Right lobe of liver (tissue), 6 donors: ENCODE results near the gene ABCA8. TPM values are rescaled to one million over a fixed set of nuclear protein-coding genes. Genes with fewer than 3 reads are reported as not detected.

ENCODE experiments used
- ATAC-seq, 4 donors: fragments of 200-7000 bp; cut with Tn5 transposase; one replicate each; pipeline ENCODE4 v1.9.1; 2020; ENCODE audit warnings: mild to moderate bottlenecking in 4 of 4, moderate library complexity in 4 of 4
- DNase-seq, 3 donors: peaks; one replicate each; pipeline ENCODE4 v3.0.0-alpha.2; 2020
- H3K27ac ChIP-seq, 3 donors: fragments of 200-600 bp; one replicate each; pipeline ENCODE4 v1.8.0; 2022
- H3K27me3 ChIP-seq, 2 donors: fragments of 200-600 bp; one replicate each; pipeline ENCODE4 v1.8.0; 2022
- H3K36me3 ChIP-seq, 4 donors: fragments of 200-600 bp; sonication (generic) in 1 of 4; one replicate each; pipeline versions ENCODE4 v1.5.1 to v1.8.0; 2017 to 2022; ENCODE audit warnings: control low read depth in 1 of 4
- H3K4me1 ChIP-seq, 4 donors: fragments of 200-600 bp; sonication (generic) in 1 of 4; one replicate each; pipeline versions ENCODE4 v1.5.1 to v1.8.0; 2017 to 2022; ENCODE audit warnings: control low read depth in 1 of 4
- H3K4me3 ChIP-seq, 3 donors: fragments of 200-600 bp; one replicate each; pipeline ENCODE4 v1.8.0; 2022
- H3K9me3 ChIP-seq, 4 donors: fragments of 200-600 bp; sonication (generic) in 1 of 4; one replicate each; pipeline versions ENCODE4 v1.5.1 to v1.8.0; 2017 to 2022; ENCODE audit warnings: control low read depth in 1 of 4
- POLR2A ChIP-seq: fragments of 450-650 bp; IDR thresholded peaks from one replicate; pipeline ENCODE4 v1.6.1; 2017; ENCODE audit warnings: antibody characterized with exemption, mild to moderate bottlenecking
- WGBS: methylation state at CpG from one replicate; pipeline ENCODE4 v1.1.6; 2018; ENCODE audit warnings: low coverage, low lambda C conversion rate; ENCODE audit not compliant: insufficient coverage; ENCODE audit errors: missing lambda C conversion rate; 5-methylcytosine and 5-hydroxymethylcytosine counted together
- intact Hi-C, 2 donors: fragments of 100-400 bp; cut with DNase I; formaldehyde crosslinking; loops; one replicate each; pipeline versions ENCODE4 v1.11.2 to v1.14.1; 2022
- total RNA-seq, 6 experiments: library from RNA; depleted of rRNA in 2 of 6; stranded (reverse); fragments of >200 nt in 2 of 6; fragmentation: NEBNext Ultra II Directional in 3 of 6; extraction: Animal tissue kit (Norgen Biotek cat#: 25700) in 3 of 6; gene quantifications; one replicate each; pipeline versions ENCODE4 v1.1.0 to v1.2.4, GENCODE V29; 2016 to 2023
- TF ChIP-seq, protein P1 (sequence below), 4 donors: fragments of 200-600 bp in 3 of 4; fragments of 450-650 bp in 1 of 4; IDR thresholded peaks; one replicate each; pipeline versions ENCODE4 v1.5.1 to v1.8.0; 2016 to 2022; ENCODE audit warnings: antibody characterized with exemption in 4 of 4, mild to moderate bottlenecking in 2 of 4
- donor health status: DM: no; HTN: yes; CAD: no.
- donor health status: DM: no; HTN: no; CAD: no.
- donor health status: DM: no; HTN: no; CAD: no.
- donor health status: DM: no; HTN: yes; CAD: no.
- donor health status: DM: no; HTN: yes; CAD: no.

Gene ABCA8
- total RNA-seq, 6 experiments from 2014 or later = 21.8 to 44.0 (median 29.9) TPM

DNA sequence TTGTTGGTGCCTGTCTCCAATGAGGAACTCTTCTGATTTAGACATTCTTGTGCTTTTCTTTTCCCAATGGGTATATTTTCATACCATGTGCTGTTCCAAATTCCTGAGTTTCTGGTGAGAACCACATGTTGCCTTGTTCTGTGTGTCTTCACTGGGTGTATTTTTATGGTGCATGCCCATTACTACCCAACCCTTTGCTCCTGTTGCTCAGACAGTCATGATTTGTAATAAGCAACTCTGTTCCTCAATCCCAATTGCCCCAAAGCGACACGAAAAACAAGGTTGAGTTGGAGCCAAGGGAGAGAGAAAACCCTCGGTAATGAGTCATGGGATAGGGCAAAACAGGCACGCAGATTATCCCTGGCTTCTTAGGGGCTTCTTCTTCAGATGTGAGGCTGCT lies 101.8 kb downstream of the ABCA8 start:
- DNase-seq (no peak), ATAC-seq (no peak)
- TF ChIP-seq, protein P1, sequence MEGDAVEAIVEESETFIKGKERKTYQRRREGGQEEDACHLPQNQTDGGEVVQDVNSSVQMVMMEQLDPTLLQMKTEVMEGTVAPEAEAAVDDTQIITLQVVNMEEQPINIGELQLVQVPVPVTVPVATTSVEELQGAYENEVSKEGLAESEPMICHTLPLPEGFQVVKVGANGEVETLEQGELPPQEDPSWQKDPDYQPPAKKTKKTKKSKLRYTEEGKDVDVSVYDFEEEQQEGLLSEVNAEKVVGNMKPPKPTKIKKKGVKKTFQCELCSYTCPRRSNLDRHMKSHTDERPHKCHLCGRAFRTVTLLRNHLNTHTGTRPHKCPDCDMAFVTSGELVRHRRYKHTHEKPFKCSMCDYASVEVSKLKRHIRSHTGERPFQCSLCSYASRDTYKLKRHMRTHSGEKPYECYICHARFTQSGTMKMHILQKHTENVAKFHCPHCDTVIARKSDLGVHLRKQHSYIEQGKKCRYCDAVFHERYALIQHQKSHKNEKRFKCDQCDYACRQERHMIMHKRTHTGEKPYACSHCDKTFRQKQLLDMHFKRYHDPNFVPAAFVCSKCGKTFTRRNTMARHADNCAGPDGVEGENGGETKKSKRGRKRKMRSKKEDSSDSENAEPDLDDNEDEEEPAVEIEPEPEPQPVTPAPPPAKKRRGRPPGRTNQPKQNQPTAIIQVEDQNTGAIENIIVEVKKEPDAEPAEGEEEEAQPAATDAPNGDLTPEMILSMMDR (IDR thresholded peaks at IDR 0.05) = no peak
- Histone ChIP-seq H3K27ac (no peak overlapping the region), H3K4me3 (no peak overlapping the region), H3K9me3 (peaks cover 0 to 3% (median 0%) of the 10 kb centered on the region in 4 donors), H3K4me1 (no peaks in the 10 kb centered on the region), H3K27me3 (no peaks in the 10 kb centered on the region), H3K36me3 (no peaks in the 10 kb centered on the region)
- intact Hi-C loops = no loop called here
- WGBS = 87% methylated on average over 2 of the region's 4 CpGs

DNA sequence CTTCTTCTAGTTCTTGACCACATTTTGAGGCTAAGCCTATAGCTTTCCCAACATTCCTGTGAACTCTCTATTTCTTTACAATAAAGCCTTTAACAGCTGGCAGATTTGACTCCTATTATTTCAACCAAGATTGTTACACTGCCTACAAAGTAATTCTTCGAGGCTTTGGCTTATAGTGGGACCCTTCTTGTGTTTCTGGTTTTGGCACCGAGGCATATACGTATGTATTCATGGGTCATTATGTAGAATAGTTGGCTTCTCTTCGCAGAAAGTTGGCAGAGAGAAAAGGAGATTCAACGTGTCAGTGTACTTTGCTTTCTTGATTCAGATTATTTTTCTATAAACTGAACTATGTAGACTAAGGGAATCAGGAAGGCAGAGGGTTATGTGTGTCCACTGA lies 102.2 kb downstream of the ABCA8 start:
- Histone ChIP-seq H3K4me1 (no peaks in the 10 kb centered on the region), H3K27ac (no peak overlapping the region), H3K36me3 (no peaks in the 10 kb centered on the region), H3K27me3 (no peaks in the 10 kb centered on the region), H3K9me3 (peaks cover 0 to 3% (median 0%) of the 10 kb centered on the region in 4 donors), H3K4me3 (no peak overlapping the region)
- no peak for DNase-seq
- ATAC-seq = peak in 1 of 4 donors; percentile 34
- 81% methylated on average over 5 of the region's 5 CpGs for WGBS
- TF ChIP-seq POLR2A = no peak
- TF ChIP-seq, protein P1 (IDR thresholded peaks at IDR 0.05) = no peak
- intact Hi-C loops = no loop called here

DNA sequence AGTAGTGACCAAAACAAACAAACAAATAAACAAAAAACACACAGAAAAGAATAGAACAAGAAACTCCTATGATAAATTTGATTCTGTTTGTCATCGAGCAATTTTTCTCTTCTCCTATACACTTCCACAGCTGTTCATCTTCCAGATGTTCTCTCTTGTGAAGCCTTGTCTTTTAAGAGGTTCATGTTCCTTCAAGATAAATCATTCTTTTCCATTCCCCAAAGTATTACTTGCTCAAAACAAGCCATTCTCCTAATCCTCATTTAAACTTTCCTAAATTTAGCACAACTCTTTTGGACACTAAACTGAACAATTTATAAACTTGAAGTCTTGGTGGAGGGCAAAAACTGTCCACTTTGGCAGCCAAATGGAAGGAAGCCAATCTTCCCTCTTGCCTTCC lies 103.3 kb downstream of the ABCA8 start:
- no peak for TF ChIP-seq POLR2A
- TF ChIP-seq, protein P1 (IDR thresholded peaks at IDR 0.05) = no peak
- DNase-seq (no peak), ATAC-seq (no peak)
- no peaks in the 10 kb centered on the region for H3K4me1 ChIP-seq
- no peak overlapping the region for H3K27ac ChIP-seq
- WGBS = 80% methylated on average over 1 of the region's 1 CpG
- no peaks in the 10 kb centered on the region for H3K27me3 ChIP-seq
- intact Hi-C loops = no loop called here
- peaks cover 0 to 3% (median 0%) of the 10 kb centered on the region in 4 donors for H3K9me3 ChIP-seq
- H3K36me3 ChIP-seq = no peaks in the 10 kb centered on the region
- no peak overlapping the region for H3K4me3 ChIP-seq

DNA sequence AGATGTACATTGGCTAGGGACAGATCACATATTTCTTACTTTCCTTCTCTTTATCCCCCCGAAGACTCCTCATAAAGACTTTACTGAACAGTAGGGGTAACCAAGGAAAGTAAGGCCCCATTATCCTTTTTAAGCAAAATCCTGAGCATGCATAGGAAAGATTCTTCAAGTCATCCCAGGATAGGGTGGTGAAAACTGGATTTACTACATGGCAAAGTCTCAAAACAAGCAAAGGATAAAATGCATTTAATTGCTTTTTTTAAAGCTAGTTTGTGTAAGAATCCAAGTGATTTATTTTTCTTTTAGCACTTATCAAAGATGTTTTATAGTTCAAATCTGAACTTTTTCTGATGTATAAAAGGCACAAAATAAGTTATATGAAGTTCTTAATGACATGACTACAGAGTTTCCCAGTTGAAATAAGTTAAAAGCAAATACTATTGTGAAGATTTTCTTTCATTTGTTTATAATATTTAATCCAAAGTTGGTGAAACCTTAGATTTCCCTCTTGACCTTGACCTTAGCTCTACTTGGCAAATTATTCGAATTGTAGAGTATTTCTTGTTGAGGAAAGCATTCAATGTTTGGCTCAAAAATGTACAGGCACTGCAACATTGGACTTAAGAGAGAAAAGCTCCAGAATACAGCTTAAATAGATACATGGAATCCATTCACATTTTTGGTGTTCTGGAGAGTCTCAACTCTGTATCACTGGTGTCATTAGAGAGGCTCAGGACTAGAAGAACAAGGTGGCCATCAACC lies 104.3 kb downstream of the ABCA8 start:
- ATAC-seq = no peak
- 49% methylated on average over 2 of the region's 2 CpGs for whole genome bisulfite sequencing
- intact Hi-C loops = no loop called here

More for the DNA sequence above, 104.3 kb downstream of the ABCA8 start:
- H3K27me3 ChIP-seq = no peaks in the 10 kb centered on the region
- no peaks in the 10 kb centered on the region for H3K4me1 ChIP-seq
- H3K4me3 ChIP-seq = no peak overlapping the region
- H3K9me3 ChIP-seq = peaks cover 0 to 3% (median 0%) of the 10 kb centered on the region in 4 donors
- no peak overlapping the region for H3K27ac ChIP-seq
- no peak for DNase-seq
- H3K36me3 ChIP-seq = no peaks in the 10 kb centered on the region
- TF ChIP-seq, protein P1 (IDR thresholded peaks at IDR 0.05) = no peak
- TF ChIP-seq POLR2A = no peak
